CD4-positive, alpha-beta T cell treated with Interleukin-6 at 100 ng/mL for 8 hours (primary cell): ENCODE results near the gene DLGAP5.

Experiments used
- DNase-seq: peaks from one replicate; pipeline ENCODE4 v3.0.0-alpha.2; 2020; ENCODE audit warnings: mixed read lengths, low spot score

DLGAP5 gene

GRCh38 chr14:55114720-55115119, 76.7 kb downstream of the DLGAP5 start:
- DNase-seq, result no peak

- DNase-seq, result no peak
These were observed 80.2 kb downstream of the DLGAP5 start for GRCh38 chr14:55111122-55111708.

GRCh38 chr14:55109836-55110235, 81.5 kb downstream of the DLGAP5 start:
- no peak for DNase-seq

GRCh38 chr14:55107766-55108554, 83.4 kb downstream of the DLGAP5 start:
- peak; percentile 65 for DNase-seq

GRCh38 chr14:55105991-55106390, 85.4 kb downstream of the DLGAP5 start:
- no peak for DNase-seq

- no peak for DNase-seq
These were observed 87.1 kb downstream of the DLGAP5 start for GRCh38 chr14:55103971-55104954.

GRCh38 chr14:55103005-55103640, 88.3 kb downstream of the DLGAP5 start:
- peak; percentile 75 for DNase-seq

GRCh38 chr14:55102141-55102621, 89.2 kb downstream of the DLGAP5 start:
- DNase-seq, result peak; percentile 71

- no peak for DNase-seq
These were observed 89.7 kb downstream of the DLGAP5 start for GRCh38 chr14:55101698-55102097.

- no peak for DNase-seq
These were observed 91.6 kb downstream of the DLGAP5 start for GRCh38 chr14:55099756-55100155.

- no peak for DNase-seq
These were observed 92.9 kb downstream of the DLGAP5 start for GRCh38 chr14:55098561-55098898.
